ENCODE measurements around the gene SIRT3.

The SIRT3 gene

DNA sequence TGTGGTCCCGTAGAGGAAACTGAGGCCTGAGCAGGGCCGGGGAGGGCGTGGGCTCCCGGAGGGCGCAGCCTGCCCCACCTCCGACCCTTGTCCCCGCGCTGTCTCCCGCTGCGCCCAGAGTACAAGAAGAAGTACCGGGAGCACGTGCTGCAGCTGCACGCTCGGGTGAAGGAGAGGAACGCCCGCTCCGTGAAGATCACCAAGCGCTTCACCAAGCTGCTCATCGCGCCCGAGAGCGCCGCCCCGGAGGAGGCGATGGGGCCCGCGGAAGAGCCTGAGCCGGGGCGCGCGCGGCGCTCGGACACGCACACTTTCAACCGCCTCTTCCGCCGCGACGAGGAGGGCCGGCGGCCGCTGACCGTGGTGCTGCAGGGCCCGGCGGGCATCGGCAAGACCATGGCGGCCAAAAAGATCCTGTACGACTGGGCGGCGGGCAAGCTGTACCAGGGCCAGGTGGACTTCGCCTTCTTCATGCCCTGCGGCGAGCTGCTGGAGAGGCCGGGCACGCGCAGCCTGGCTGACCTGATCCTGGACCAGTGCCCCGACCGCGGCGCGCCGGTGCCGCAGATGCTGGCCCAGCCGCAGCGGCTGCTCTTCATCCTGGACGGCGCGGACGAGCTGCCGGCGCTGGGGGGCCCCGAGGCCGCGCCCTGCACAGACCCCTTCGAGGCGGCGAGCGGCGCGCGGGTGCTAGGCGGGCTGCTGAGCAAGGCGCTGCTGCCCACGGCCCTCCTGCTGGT, 44.0 kb upstream of the SIRT3 start:
- TF ChIP-seq EZH2phosphoT487 (IDR thresholded peaks at IDR 0.05; ENCODE audit: borderline replicate concordance): no peak
- no peak for TF ChIP-seq CTCF (conservative IDR thresholded peaks at IDR 0.05; ENCODE audit: low read length)
- H3K27me3 ChIP-seq (ENCODE audit: insufficient read depth, low read length, poor library complexity, severe bottlenecking): no peaks in the 10 kb centered on the region
- no peak overlapping the region for H3K9ac ChIP-seq (ENCODE audit: low read depth, low read length, poor library complexity, severe bottlenecking)
- H3K36me3 ChIP-seq (ENCODE audit: insufficient read depth, low read length): no peaks in the 10 kb centered on the region
- H4K20me1 ChIP-seq (ENCODE audit: insufficient read depth, low read length, poor library complexity, severe bottlenecking): no peaks in the 10 kb centered on the region
- no peak overlapping the region for H3K4me2 ChIP-seq (ENCODE audit: low read depth, low read length, poor library complexity, severe bottlenecking)
- H3K9me2 ChIP-seq (replicated peaks; ENCODE audit: low read depth, low read length): no peaks in the 10 kb centered on the region
- H3K9me3 ChIP-seq (ENCODE audit: insufficient read depth, low read depth, low read length): no peaks in the 10 kb centered on the region
- no peaks in the 10 kb centered on the region for H3K79me2 ChIP-seq (ENCODE audit: insufficient read depth, low read length)
- H2AFZ ChIP-seq (ENCODE audit: low read length): no peak overlapping the region
- no peaks in the 10 kb centered on the region for H3F3A ChIP-seq (ENCODE audit: low read depth)
- H3K4me3 ChIP-seq (ENCODE audit: low read length, poor library complexity, severe bottlenecking): no peak overlapping the region
- peaks cover 10% of the 10 kb centered on the region for H3K4me1 ChIP-seq (ENCODE audit: insufficient read depth, low read length, poor library complexity, severe bottlenecking)

DNA sequence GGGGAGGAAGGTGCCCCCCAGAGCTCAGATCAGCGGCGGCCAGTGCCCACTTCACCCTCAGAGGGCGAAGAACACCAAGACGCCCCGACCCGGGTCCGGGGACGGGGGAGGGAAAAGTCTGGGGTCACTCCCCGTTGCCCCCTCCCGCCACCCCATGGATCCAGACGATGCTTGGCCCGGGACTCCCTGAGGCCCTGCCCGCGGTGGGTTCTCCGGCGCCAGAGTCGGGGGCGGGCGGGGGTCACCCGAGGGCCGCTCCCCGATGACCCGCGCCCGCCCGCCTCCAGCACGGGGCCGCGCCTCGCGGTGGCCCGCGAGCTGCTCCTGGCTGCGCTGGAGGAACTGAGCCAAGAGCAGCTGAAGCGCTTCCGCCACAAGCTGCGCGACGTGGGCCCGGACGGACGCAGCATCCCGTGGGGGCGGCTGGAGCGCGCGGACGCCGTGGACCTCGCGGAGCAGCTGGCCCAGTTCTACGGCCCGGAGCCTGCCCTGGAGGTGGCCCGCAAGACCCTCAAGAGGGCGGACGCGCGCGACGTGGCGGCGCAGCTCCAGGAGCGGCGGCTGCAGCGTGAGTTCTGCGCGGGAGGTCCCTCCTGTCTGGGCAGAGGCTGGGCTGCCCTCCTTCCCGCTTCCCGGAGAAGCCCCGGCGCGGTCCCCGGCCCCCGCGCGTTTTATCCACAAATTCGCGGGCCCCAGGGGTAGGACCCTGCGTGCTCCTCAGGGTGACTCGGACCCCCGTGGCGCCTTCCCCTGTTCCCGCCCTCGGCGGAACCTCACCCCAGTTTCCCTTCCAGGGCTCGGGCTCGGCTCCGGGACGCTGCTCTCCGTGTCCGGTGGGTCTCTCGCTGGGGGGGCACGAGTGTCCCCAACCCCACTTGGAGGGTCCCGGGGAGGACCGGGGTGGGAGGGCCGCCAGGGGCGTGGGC, 43.2 kb upstream of the SIRT3 start:
- no peaks in the 10 kb centered on the region for H3K79me2 ChIP-seq (ENCODE audit: insufficient read depth, low read length)
- no peaks in the 10 kb centered on the region for H3K9me2 ChIP-seq (replicated peaks; ENCODE audit: low read depth, low read length)
- H3K4me3 ChIP-seq (ENCODE audit: low read length, poor library complexity, severe bottlenecking): no peak overlapping the region
- no peak overlapping the region for H3K9ac ChIP-seq (ENCODE audit: low read depth, low read length, poor library complexity, severe bottlenecking)
- H3F3A ChIP-seq (ENCODE audit: low read depth): no peaks in the 10 kb centered on the region
- no peaks in the 10 kb centered on the region for H3K9me3 ChIP-seq (ENCODE audit: insufficient read depth, low read depth, low read length)
- H3K36me3 ChIP-seq (ENCODE audit: insufficient read depth, low read length): no peaks in the 10 kb centered on the region
- peaks cover 10% of the 10 kb centered on the region for H3K4me1 ChIP-seq (ENCODE audit: insufficient read depth, low read length, poor library complexity, severe bottlenecking)
- H3K4me2 ChIP-seq (ENCODE audit: low read depth, low read length, poor library complexity, severe bottlenecking): no peak overlapping the region
- H3K27me3 ChIP-seq (ENCODE audit: insufficient read depth, low read length, poor library complexity, severe bottlenecking): no peaks in the 10 kb centered on the region
- H2AFZ ChIP-seq (ENCODE audit: low read length): no peak overlapping the region
- H4K20me1 ChIP-seq (ENCODE audit: insufficient read depth, low read length, poor library complexity, severe bottlenecking): no peaks in the 10 kb centered on the region
- TF ChIP-seq CTCF (conservative IDR thresholded peaks at IDR 0.05; ENCODE audit: low read length) (no peak), EZH2phosphoT487 (IDR thresholded peaks at IDR 0.05; ENCODE audit: borderline replicate concordance) (no peak)

DNA sequence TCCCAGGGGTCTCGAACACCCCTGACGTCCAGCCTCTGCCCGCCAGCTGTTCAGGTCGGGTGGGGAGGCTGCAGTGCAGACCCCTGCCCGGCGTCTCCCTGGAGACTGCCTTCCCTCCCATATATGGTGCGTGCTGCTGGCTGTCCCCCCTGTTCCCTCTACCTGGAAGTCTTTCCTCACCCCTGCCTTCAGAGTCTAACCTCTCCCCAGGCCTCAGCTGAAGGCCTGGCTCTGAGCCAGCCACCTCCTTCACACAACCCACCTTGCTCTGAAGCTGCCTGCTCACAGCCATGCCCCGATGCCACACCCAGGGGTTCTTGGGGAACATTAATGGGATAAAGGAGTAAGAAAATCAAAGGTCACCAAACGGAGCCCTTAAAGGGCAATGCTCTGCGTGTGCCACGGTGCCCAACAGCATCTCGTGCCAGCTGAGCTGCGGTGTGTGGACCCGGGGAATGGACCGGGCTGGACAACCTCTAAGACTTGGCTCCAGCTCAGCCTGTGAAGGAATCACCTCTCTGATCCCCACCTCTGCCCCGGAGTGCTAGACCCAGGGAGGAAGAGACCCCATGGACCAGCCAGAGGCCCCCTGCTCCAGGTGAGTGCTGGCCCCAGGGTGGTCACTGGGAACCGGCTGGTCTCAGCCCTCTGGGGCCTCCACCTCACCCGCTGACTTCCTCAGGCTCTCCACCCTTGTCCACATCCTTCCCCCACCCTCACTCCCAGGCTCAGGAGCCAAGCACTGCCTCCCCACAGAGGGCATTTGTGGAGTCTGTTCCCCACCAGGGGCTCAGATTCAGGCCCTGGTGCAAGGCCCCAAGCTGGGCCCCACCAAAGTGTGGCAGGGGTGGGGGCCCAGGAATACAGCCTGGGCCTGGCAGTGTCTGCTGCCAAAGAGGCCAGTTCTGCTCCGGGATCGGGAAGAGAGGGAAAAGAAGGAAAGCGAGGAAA, 42.1 kb upstream of the SIRT3 start, which contains the start of gene NLRP6:
Gene NLRP6 (plus strand): TSS at position 407 of the 951 bp plus-strand sequence. CDS start 163 bp downstream, at position 570.
- H3K9ac ChIP-seq (ENCODE audit: low read depth, low read length, poor library complexity, severe bottlenecking): no peak within 1 kb of the TSS
- H3K4me1 ChIP-seq (ENCODE audit: insufficient read depth, low read length, poor library complexity, severe bottlenecking): peaks cover 10% of the 10 kb centered on the region
- H4K20me1 ChIP-seq (ENCODE audit: insufficient read depth, low read length, poor library complexity, severe bottlenecking): no peaks in the 10 kb centered on the region
- H3F3A ChIP-seq (ENCODE audit: low read depth): no peaks in the 10 kb centered on the region
- H3K4me2 ChIP-seq (ENCODE audit: low read depth, low read length, poor library complexity, severe bottlenecking): no peak within 1 kb of the TSS
- TF ChIP-seq CTCF (conservative IDR thresholded peaks at IDR 0.05; ENCODE audit: low read length) (no peak), EZH2phosphoT487 (IDR thresholded peaks at IDR 0.05; ENCODE audit: borderline replicate concordance) (no peak)
- H2AFZ ChIP-seq (ENCODE audit: low read length): no peak within 1 kb of the TSS
- H3K36me3 ChIP-seq (ENCODE audit: insufficient read depth, low read length): no peaks in the 10 kb centered on the region
- H3K9me2 ChIP-seq (replicated peaks; ENCODE audit: low read depth, low read length): no peaks in the 10 kb centered on the region
- H3K9me3 ChIP-seq (ENCODE audit: insufficient read depth, low read depth, low read length): no peaks in the 10 kb centered on the region
- no peaks in the 10 kb centered on the region for H3K79me2 ChIP-seq (ENCODE audit: insufficient read depth, low read length)
- H3K27me3 ChIP-seq (ENCODE audit: insufficient read depth, low read length, poor library complexity, severe bottlenecking): no peaks in the 10 kb centered on the region
- H3K4me3 ChIP-seq (ENCODE audit: low read length, poor library complexity, severe bottlenecking): no peak within 1 kb of the TSS

Measured in Loucy (cell line).